IMR-90 (cell line): ENCODE results near the gene NRP2. TPM values are rescaled to one million over a fixed set of nuclear protein-coding genes. Genes with fewer than 3 reads are reported as not detected.

Experiments used
- ATAC-seq: fragments of 200-7000 bp; cut with Tn5 transposase; 2 replicates; pipeline ENCODE4 v1.9.1; 2020; ENCODE audit warnings: low read depth, mild to moderate bottlenecking, moderate library complexity
- BruUV-seq: library from RNA; stranded (reverse); fragments of 400-500 nt; replicated peaks from 2 replicates; lab custom pipeline; 2021; lab: Mats Ljungman, UMichigan
- CTCF ChIA-PET: fragments of 300-600 bp; formaldehyde crosslinking; extraction: SDS; loops from one replicate; lab custom pipeline; 2021; ENCODE audit warnings: antibody characterized with exemption; lab: Yijun Ruan, JAX
- POLR2A ChIA-PET: fragments of 300-600 bp; sonication (Branson Sonifier 250); formaldehyde crosslinking; loops from one replicate; lab custom pipeline; 2022; ENCODE audit warnings: antibody characterized with exemption; ENCODE audit not compliant: unreplicated experiment; lab: Charles Lee
- DNase-seq: peaks from one replicate; pipeline ENCODE4 v3.0.0; 2013
- H2AFZ ChIP-seq: replicated peaks from 2 replicates; pipeline ENCODE3; 2013; ENCODE audit warnings: low read length, mild to moderate bottlenecking; ENCODE audit not compliant: poor library complexity
- H2AK5ac ChIP-seq: 2 replicates; pipeline ENCODE4 v1.6.1; 2013; ENCODE audit warnings: low read depth, low read length, inconsistent platforms
- H2AK9ac ChIP-seq: replicated peaks from 2 replicates; pipeline ENCODE3; 2013; ENCODE audit warnings: mild to moderate bottlenecking, low read depth, low read length, moderate library complexity; ENCODE audit not compliant: poor library complexity
- H2BK120ac ChIP-seq: 2 replicates; pipeline ENCODE4 v1.6.1; 2013; ENCODE audit warnings: low read depth, low read length, inconsistent platforms
- H2BK15ac ChIP-seq: 3 replicates; pipeline ENCODE4 v1.6.1; 2013; ENCODE audit warnings: low read depth, low read length, inconsistent platforms
- H2BK20ac ChIP-seq: 2 replicates; pipeline ENCODE4 v1.6.1; 2013; ENCODE audit warnings: low read depth, mild to moderate bottlenecking, inconsistent platforms, low read length, moderate library complexity
- H2BK5ac ChIP-seq: 2 replicates; pipeline ENCODE4 v1.6.1; 2013; ENCODE audit warnings: mild to moderate bottlenecking, low read depth, low read length, inconsistent platforms; ENCODE audit not compliant: poor library complexity, severe bottlenecking
- H3K14ac ChIP-seq: replicated peaks from 2 replicates; pipeline ENCODE4 v1.6.1; 2013; ENCODE audit warnings: low read depth, low read length, inconsistent platforms
- H3K18ac ChIP-seq: 2 replicates; pipeline ENCODE4 v1.6.1; 2013; ENCODE audit warnings: low read depth, low read length, control low read depth
- H3K23ac ChIP-seq: 2 replicates; pipeline ENCODE4 v1.6.1; 2013; ENCODE audit warnings: low read depth, low read length, inconsistent platforms
- H3K27ac ChIP-seq: 2 replicates; pipeline ENCODE4 v1.5.1; 2013; ENCODE audit warnings: mild to moderate bottlenecking, control low read depth, low read length; ENCODE audit not compliant: insufficient read depth
- H3K27me3 ChIP-seq: 2 replicates; pipeline ENCODE4 v1.6.1; 2013; ENCODE audit warnings: low read length; ENCODE audit not compliant: control insufficient read depth, insufficient read depth
- H3K36me3 ChIP-seq: 2 replicates; pipeline ENCODE4 v1.6.1; 2013; ENCODE audit warnings: low read length, mixed read lengths; ENCODE audit not compliant: control insufficient read depth, insufficient read depth
- H3K4ac ChIP-seq: 2 replicates; pipeline ENCODE4 v1.6.1; 2013; ENCODE audit warnings: low read depth, low read length, inconsistent platforms
- H3K4me1 ChIP-seq: 2 replicates; pipeline ENCODE4 v1.6.1; 2013; ENCODE audit warnings: low read length, mixed read lengths; ENCODE audit not compliant: control insufficient read depth, insufficient read depth
- H3K4me2 ChIP-seq: 2 replicates; pipeline ENCODE4 v1.6.1; 2013; ENCODE audit warnings: low read depth, mild to moderate bottlenecking, control low read depth, low read length, moderate library complexity
- H3K4me3 ChIP-seq: 2 replicates; pipeline ENCODE4 v1.5.1; 2013; ENCODE audit warnings: low read depth, mild to moderate bottlenecking, control low read depth, low read length, moderate library complexity; ENCODE audit not compliant: insufficient read depth
- H3K56ac ChIP-seq: 2 replicates; pipeline ENCODE4 v1.6.1; 2013; ENCODE audit warnings: low read length, inconsistent platforms; ENCODE audit not compliant: insufficient read depth; ENCODE audit errors: extremely low read depth
- H3K79me1 ChIP-seq, 2 experiments: 2 replicates each; pipeline ENCODE4 v1.6.1; 2013; ENCODE audit warnings: low read length in 2 of 2, inconsistent platforms in 1 of 2, low read depth in 1 of 2
- H3K9ac ChIP-seq: 2 replicates; pipeline ENCODE4 v1.6.1; 2013; ENCODE audit warnings: low read depth, low read length, control low read depth
- H3K9me1 ChIP-seq: 2 replicates; pipeline ENCODE4 v1.6.1; 2013; ENCODE audit warnings: low read length, inconsistent platforms; ENCODE audit not compliant: insufficient read depth
- H3K9me3 ChIP-seq: 2 replicates; pipeline ENCODE4 v1.6.1; 2013; ENCODE audit warnings: low read length; ENCODE audit not compliant: control insufficient read depth, insufficient read depth
- H4K20me1 ChIP-seq: 2 replicates; pipeline ENCODE4 v1.6.1; 2013; ENCODE audit warnings: low read length, inconsistent platforms; ENCODE audit not compliant: insufficient read depth
- H4K5ac ChIP-seq: 2 replicates; pipeline ENCODE4 v1.6.1; 2013; ENCODE audit warnings: mild to moderate bottlenecking, low read depth, low read length, control low read depth
- H4K8ac ChIP-seq, 2 experiments: 2 replicates each; pipeline ENCODE4 v1.6.1; 2013; ENCODE audit warnings: low read depth in 2 of 2, low read length in 2 of 2, control low read depth in 1 of 2, inconsistent platforms in 1 of 2
- H4K91ac ChIP-seq: 2 replicates; pipeline ENCODE4 v1.6.1; 2013; ENCODE audit warnings: low read depth, low read length, inconsistent platforms; ENCODE audit not compliant: insufficient read depth
- MAZ ChIP-seq: IDR thresholded peaks from 2 replicates; pipeline ENCODE4 v1.6.1; 2012; ENCODE audit warnings: low read depth, mild to moderate bottlenecking, low read length, improper control_type of control experiment, moderate library complexity, borderline replicate concordance
- POLR2A ChIP-seq: IDR thresholded peaks from 2 replicates; pipeline ENCODE4 v1.6.1; 2012; ENCODE audit warnings: mild to moderate bottlenecking, low read depth, low read length
- RCOR1 ChIP-seq: IDR thresholded peaks from 2 replicates; pipeline ENCODE4 v1.6.1; 2012; ENCODE audit warnings: mild to moderate bottlenecking, low read length, improper control_type of control experiment; ENCODE audit not compliant: insufficient replicate concordance
- WGBS, 2 experiments: methylation state at CpG; one replicate each; pipeline versions ENCODE4 v1.1.5 to v1.1.7; 2013; ENCODE audit warnings: missing lambda C conversion rate in 2 of 2; ENCODE audit not compliant: insufficient read length in 1 of 2; ENCODE audit errors: extremely low coverage in 2 of 2; 5-methylcytosine and 5-hydroxymethylcytosine counted together
- dilution Hi-C: fragments of 300-500 bp; cut with HindIII; formaldehyde crosslinking; loops from one replicate; pipeline ENCODE4 v1.14.3; 2018; ENCODE audit warnings: low sequenced_read_pairs; ENCODE audit not compliant: unreplicated experiment
- in situ Hi-C: fragments of 300-500 bp; cut with MboI; formaldehyde crosslinking; loops from 3 replicates; pipeline ENCODE4 v1.14.3; 2019; ENCODE audit warnings: low sequenced_read_pairs, inconsistent platforms, mixed read lengths
- intact Hi-C: fragments of 100-400 bp; cut with micrococcal nuclease; formaldehyde crosslinking; loops from 2 replicates; pipeline ENCODE4 v1.10.0; 2022
- polyA plus RNA-seq, 3 experiments: library from polyadenylated mRNA; depleted of rRNA; stranded (reverse); fragments of >200 nt; gene quantifications; 2 replicates each; pipeline ENCODE4 v1.2.3, GENCODE V29; 2012; ENCODE audit warnings: low replicate concordance in 1 of 3
- total RNA-seq: library from RNA; depleted of rRNA; stranded (reverse); fragments of >200 nt; gene quantifications from 2 replicates; pipeline ENCODE4 v1.2.3, GENCODE V29; 2012

The NRP2 gene
- total and polyA plus RNA-seq, 2 of the 4 experiments (the other 2 are of a cell fraction), result 46.4 to 51.3 TPM

DNA sequence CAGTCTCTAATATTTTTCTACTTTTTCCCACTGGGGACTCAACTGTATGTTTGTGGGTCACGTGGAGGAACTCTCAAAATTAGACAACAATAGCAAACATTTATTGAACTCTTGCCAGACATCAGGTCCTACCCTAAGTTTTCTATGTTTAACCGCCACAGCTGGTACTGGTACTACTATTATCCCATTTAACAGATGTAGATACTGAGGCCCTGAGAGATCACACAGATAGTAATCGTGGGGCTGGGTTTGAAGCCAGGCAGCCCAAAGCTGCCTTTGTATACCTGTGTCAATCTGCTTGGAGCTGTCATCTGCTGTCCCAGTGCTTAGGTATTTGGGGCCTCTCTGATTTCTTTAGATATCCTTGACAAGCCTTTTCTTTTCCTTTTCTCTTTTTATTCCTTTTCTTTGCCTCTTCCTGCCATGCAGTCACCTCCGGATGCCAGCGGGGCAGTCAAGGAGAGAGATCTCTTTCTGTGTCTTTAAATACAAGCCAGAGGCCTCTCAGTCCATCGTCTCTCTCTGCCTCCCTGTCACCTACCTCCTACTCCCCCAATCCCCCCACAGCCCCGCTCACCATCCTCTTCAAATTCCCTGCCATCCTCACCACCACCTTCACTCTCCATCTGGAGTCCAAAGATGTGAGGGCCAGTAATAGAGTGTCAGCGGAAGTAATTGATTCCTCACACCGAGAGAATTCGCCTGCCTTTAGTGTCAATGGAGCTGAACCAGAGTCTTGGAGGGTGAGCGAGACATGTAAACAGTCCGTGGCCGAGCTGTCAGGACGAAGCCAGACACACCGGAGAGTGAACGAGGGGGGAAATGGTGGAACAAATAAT is 23.4 kb downstream of the NRP2 start:
- no peak for ATAC-seq

More for the DNA sequence above, 23.4 kb downstream of the NRP2 start:
- Histone ChIP-seq H2AFZ (peak overlapping the region; percentile 18), H3K18ac (peak overlapping the region; percentile 76), H3K23ac (peak overlapping the region; percentile 80), H3K4me2 (no peak overlapping the region), H2BK120ac (peak overlapping the region; percentile 87), H3K27me3 (no peaks in the 10 kb centered on the region), H3K14ac (peak overlapping the region; percentile 42; the same call in 1 of the 2 replicates), H2BK20ac (peak overlapping the region; percentile 81), H4K20me1 (peaks cover 3% of the 10 kb centered on the region; the same call in 1 of the 2 replicates), H3K9ac (0 out of 2 replicates have a peak overlapping the region, but pooled peaks have one; percentile 15), H3K56ac (no peak overlapping the region), H2BK5ac (peak overlapping the region; percentile 96), H3K4me3 (no peak overlapping the region), H2AK9ac (peak overlapping the region; percentile 47), H3K79me1 (peaks cover 26 to 72% of the 10 kb centered on the region in 2 experiments; a peak in 3 of 4 replicates), H3K4me1 (peaks cover 41% of the 10 kb centered on the region), H3K9me1 (peaks cover 45% of the 10 kb centered on the region), H4K91ac (peak overlapping the region; percentile 67; the same call in 1 of the 2 replicates), H3K27ac (peak overlapping the region; percentile 61), H4K5ac (peak overlapping the region; percentile 11; the same call in 1 of the 2 replicates), H4K8ac (peak overlapping the region; percentile 35 to 67; a peak in 3 of 4 replicates), H3K4ac (peak overlapping the region; percentile 90), H3K36me3 (peaks cover 11% of the 10 kb centered on the region), H3K9me3 (no peaks in the 10 kb centered on the region), H2BK15ac (peak overlapping the region; percentile 84; the same call in 1 of the 3 replicates), H2AK5ac (peak overlapping the region; percentile 97)
- dilution Hi-C loops, result no loop called here
- BruUV-seq, result no TSS peak
- in situ Hi-C loops, result no loop called here
- intact Hi-C loops, result no loop called here
- ChIA-PET CTCF (interaction anchor here (0.6 kb wide), 2 partner anchors 28 to 59 kb away, joined by 3 to 4 read pairs; no protein-coding TSS in a partner anchor), POLR2A (no interaction called here)
- TF ChIP-seq RCOR1 (no peak), MAZ (no peak), POLR2A (no peak)
- DNase-seq, result no peak
- 62% methylated on average over 11 of the region's 16 CpGs; no CpG with 5 or more reads in 1 of the 2 experiments for WGBS, 2 experiments
